NCI-H1436 (cell line): ENCODE data around the gene TK2.
A peak's percentile ranks its signal among the peaks of the same experiment; 100 is the strongest.
"Not testable (repeated sequence)": the region's sequence is repeated elsewhere in the genome, so short reads cannot be mapped to it uniquely, and the experiment has no call there.

Experiments used
- DNase-seq: peaks from one replicate; lab custom pipeline; 2025; lab: John Stamatoyannopoulos, UW

Gene TK2

DNA sequence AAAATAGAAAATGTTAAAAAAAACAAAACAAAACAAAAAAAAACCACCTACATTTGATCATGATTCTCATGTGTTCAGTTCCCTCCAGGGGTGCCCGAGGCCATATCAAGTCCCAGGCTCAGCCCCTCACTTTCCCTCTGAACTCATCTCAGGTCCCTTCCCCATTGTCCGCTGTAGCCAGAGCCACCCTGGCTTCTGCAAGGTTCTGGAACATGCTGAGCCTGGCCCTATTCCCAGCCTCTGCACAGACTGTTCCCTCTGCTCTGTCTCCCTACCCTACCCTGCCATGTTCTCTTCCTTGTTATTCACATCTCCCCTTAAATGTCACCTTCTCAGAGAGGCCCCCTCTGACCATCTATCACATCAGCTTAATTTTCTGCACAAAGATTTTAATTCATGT lies 46.9 kb downstream of the TK2 start:
- no peak for DNase-seq

- DNase-seq, result no peak
Measured at GRCh38 chr16:66502020-66502913, 47.7 kb downstream of the TK2 start.

DNA sequence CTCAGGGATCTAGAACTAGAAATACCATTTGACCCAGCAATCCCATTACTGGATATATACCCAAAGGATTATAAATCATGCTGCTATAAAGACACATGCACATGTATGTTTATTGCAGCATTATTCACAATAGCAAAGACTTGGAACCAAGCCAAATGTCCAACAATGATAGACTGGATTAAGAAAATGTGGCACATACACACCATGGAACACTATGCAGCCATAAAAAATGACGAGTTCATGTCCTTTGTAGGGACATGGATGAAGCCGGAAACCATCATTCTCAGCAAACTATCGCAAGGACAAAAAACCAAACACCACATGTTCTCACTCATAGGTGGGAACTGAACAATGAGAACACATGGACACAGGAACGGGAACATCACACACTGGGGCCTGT lies 48.4 kb downstream of the TK2 start:
- DNase-seq, result not testable (repeated sequence)

GRCh38 chr16:66497921-66498320 lies 52.0 kb downstream of the TK2 start:
- DNase-seq, result not testable (repeated sequence)

DNA sequence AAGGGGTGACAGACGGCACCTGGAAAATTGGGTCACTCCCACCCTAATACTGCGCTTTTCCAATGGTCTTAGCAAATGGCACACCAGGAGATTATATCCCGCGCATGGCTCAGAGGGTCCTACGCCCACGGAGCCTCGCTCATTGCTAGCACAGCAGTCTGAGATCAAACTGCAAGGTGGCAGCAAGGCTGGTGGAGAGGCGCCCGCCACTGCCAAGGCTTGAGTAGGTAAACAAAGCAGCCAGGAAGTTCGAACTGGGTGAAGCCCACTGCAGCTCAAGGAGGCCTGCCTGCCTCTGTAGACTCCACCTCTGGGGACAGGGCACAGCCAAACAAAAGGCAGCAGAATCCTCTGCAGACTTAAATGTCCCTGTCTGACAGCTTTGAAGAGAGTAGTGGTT lies 53.7 kb downstream of the TK2 start:
- DNase-seq, result not testable (repeated sequence)

- no peak for DNase-seq
Measured at GRCh38 chr16:66495440-66495839, 54.5 kb downstream of the TK2 start.

- no peak for DNase-seq
Measured at GRCh38 chr16:66494916-66495315, 55.0 kb downstream of the TK2 start.

GRCh38 chr16:66493490-66494401 lies 56.2 kb downstream of the TK2 start:
- DNase-seq, result no peak

GRCh38 chr16:66491716-66492064 lies 58.2 kb downstream of the TK2 start:
- no peak for DNase-seq

- DNase-seq, result no peak
Measured at GRCh38 chr16:66490774-66491715, 58.9 kb downstream of the TK2 start.

DNA sequence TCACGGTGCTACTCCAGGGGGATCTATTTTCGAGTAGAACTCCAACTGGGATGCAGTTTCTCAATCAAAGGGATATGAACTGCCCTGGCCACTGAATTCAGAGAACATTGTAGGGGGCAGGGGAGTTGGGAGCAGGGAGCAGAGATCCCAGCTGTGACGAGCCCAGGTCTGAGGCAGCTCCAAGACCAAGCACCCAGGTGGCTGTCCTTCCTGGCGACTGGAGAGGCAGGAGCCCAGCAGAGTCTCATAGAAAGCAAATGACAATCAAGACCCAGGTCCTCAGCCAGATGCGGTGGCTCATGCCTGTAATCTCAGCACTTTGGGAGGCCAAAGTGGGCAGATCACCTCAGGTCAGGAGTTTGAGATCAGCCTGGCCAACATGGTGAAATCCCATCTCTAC lies 60.1 kb downstream of the TK2 start:
- DNase-seq, result no peak

DNA sequence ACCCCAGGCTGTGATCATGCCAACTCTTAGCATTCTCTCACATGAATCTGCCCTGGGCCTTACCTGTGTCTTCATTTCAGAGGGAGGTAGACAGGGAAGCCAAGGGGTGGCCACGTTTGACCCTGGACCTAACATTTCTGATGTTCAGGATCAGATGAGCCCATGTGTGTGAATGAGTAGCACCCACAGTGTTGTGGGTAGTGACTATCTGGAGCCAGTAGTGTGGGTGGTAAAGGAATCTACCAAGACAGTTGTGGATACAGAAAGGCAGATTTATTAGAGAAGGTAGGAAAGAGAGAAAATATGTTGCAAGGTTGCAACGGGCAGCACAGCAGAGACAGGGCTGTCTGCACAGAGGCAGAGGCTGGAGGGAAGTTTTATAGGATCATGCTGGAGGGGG lies 60.5 kb downstream of the TK2 start:
- no peak for DNase-seq

DNA sequence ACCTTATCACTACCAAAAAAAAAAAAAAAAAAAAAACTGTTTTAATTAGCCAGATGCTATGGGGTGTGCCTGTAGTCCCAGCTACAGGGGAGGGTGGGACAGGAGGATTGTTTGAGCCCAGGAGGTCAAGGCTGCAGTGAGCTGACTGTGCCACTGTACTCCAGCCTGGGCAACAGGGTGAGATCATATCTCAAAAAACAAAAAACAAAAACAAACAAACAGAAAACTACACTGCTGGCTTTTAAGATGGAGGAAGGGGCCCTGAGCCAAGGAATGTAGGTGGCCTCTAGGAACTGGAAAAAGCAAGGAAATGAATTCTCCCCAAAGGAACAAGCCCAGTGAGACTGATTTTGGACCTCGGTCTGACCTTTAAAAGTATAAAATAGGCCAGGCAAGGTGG lies 61.4 kb downstream of the TK2 start:
- DNase-seq, result no peak

DNA sequence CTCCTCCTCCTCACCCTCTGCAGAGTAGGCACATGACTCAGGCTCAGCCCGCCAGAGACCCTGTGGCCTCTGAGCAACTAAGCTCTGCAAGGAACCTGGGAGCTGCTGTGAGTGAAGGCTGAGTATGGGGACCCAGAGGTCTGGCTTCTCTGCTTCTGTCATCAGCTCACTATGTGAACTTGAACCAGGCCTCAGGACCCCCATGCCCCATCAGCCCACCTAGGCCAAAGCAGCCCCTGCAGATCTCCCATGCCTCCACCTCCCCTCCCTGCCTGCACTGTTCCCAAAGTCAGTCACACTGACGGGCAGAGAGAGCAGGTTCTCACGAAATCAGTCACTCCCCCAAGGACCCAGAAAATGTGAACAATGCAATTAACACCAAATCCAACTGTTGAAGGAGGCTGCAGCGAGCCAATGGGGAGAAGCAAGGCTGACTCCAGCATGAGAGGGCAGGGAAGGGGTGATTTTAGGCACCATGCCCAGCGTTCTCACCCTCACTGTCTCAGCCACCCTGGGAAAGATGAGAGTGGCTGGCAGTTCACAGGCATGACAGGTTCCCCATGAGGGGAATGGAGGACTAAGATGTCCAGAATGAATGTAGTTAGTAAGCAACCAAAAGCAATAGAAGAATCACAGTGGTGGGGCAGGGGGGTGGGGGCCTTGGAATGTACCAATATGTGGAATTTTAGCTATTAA lies 62.2 kb downstream of the TK2 start:
- no peak for DNase-seq

DNA sequence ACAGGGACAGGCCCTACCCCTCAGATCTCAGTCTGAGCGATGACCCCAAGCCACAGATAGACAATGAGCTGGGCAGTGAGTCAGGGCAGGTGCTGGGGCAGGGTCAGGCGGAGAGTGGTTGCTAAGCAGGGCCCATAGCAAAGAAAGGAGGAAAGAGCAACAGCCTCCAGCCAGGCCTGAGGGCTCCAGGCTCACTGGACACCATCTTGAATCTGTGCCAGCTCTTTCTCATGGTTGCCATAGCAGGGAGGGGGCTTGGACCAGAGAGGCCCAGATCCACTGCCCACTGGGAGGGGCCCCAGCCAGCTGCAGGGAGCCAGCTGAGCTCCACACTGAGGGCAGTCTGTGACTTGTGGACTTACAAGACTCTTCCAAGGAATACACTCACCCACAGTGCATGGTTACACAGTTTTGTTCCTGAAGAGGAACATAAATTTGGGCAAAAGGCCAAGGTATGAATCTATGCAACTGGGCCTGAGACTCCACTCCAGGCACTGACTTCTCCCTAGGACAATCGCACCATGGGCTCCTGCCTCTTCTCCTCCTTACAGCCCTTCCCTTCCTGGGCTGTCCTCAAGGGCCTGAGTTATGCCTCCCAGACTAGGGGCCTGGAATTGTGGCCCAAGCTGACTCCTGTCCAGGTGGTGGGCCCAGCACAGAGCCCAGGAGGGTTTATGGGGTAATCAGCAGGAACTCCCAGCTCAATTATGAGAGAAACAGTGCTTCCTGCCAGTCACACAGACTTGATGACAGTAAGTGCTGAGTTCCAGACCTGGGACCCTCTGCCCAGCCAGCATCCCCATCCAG lies 62.9 kb downstream of the TK2 start:
- DNase-seq, result no peak

- DNase-seq, result no peak
Measured at GRCh38 chr16:66486199-66486772, 63.6 kb downstream of the TK2 start.

DNA sequence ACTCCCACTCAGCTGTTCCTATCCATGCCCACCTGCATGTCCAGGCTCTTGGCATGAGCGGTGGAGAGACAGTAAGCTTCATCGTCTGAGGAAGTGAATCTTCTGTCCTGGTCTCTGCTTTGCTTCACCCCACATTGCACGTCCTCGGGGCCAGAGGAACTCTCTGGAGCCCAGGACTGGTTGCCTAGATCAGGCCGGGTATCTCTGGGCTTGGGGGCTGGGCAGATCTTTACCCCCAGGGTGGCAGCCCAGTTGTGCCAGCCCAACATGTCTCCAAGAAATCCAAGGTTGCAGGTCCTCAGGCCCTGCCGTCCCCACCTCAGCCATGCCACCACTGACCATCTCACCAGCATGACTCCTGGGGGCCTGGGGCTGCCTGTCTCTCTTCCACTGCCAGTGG lies 64.5 kb downstream of the TK2 start:
- DNase-seq, result no peak

DNA sequence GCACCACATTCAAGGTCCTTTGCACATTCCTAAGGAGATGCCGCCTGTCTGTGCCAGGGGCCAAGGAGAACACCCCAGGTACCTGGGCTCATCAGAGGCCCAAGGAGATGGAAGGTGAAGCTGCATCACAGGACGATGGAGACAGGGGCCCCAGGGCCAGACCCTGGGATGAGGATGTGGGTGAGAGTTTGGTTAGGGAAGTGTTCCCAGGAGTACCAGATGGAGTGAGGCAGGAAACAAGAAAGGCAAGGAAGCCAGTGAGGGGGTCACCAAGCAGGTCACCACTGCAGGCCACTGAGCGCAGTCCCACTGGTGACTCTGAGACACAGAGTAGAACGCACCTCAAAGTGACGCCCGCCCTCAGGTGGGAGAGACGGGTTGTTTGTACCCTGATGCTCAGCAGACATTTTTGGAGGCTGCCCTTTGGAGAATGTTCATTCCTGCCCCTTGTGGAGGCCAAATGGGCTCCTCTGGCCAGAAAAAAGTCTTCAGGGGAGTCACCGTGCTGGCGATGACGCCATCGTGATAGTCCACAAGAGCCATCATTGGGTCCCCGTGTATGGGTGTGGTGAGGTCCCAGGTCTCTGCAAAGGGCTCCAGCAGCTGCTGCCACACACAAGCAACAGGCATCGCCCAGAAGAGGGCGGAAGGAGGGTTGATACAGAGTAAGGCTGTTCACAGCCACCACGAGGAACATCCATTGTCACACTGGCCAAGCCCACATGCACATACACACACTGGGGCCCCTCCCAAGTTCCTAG lies 65.3 kb downstream of the TK2 start:
- DNase-seq, result no peak

GRCh38 chr16:66483689-66484452 lies 66.1 kb downstream of the TK2 start:
- peak; percentile 73 for DNase-seq
